DOHH2 (cell line): ENCODE data around the gene DDHD1.

Source experiments
- EZH2phosphoT487 ChIP-seq: fragments of 200-600 bp; sonication (generic); IDR thresholded peaks from 2 replicates; pipeline ENCODE4 v1.6.1; 2017; ENCODE audit warnings: borderline replicate concordance, mild to moderate bottlenecking, antibody characterized with exemption, low read length, moderate library complexity, mixed read lengths
- TF ChIP-seq, protein P1 (sequence below): fragments of 200-600 bp; sonication (generic); IDR thresholded peaks from one replicate; pipeline ENCODE4 v1.5.1; 2014; ENCODE audit warnings: antibody characterized with exemption, mild to moderate bottlenecking, low read depth, low read length; ENCODE audit not compliant: poor library complexity, severe bottlenecking

DNA sequence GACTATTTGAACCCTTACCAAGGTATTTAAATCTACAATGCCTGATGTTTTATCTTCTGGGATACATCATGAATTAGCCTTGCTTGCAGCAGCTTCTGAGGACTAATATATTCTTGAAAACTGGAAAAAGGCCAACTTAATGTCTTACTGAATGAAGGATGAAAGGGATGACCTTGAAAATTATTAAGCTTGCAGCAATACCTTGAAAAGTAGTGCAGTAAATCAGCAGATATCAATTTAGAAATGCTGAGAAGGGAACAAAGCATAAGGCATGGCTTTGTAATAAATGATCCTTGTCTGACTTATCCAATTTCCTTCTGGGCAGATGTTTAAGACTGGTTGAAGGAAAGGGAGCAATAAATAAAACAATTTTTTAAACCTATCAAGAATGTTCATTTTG lies 165.0 kb downstream of the DDHD1 start:
- TF ChIP-seq, protein P1, sequence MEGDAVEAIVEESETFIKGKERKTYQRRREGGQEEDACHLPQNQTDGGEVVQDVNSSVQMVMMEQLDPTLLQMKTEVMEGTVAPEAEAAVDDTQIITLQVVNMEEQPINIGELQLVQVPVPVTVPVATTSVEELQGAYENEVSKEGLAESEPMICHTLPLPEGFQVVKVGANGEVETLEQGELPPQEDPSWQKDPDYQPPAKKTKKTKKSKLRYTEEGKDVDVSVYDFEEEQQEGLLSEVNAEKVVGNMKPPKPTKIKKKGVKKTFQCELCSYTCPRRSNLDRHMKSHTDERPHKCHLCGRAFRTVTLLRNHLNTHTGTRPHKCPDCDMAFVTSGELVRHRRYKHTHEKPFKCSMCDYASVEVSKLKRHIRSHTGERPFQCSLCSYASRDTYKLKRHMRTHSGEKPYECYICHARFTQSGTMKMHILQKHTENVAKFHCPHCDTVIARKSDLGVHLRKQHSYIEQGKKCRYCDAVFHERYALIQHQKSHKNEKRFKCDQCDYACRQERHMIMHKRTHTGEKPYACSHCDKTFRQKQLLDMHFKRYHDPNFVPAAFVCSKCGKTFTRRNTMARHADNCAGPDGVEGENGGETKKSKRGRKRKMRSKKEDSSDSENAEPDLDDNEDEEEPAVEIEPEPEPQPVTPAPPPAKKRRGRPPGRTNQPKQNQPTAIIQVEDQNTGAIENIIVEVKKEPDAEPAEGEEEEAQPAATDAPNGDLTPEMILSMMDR: no peak
- TF ChIP-seq EZH2phosphoT487: no peak
